Measurements from ENCODE around the gene VPS33B. TPM values are rescaled to one million over a fixed set of nuclear protein-coding genes. Genes with fewer than 3 reads are reported as not detected.

The VPS33B gene
- total and polyA plus RNA-seq, 4 donors = 1.3 to 8.9 (median 4.5) TPM

GRCh38 chr15:90949979-90950675 lies 72.3 kb downstream of the VPS33B start:
- Histone ChIP-seq H3K4me1 (ENCODE audit: control insufficient read depth in 4 of 4, insufficient read depth in 4 of 4, low read length in 3 of 4) (peaks cover 0 to 4% (median 2%) of the 10 kb centered on the region in 4 donors), H3K27me3 (ENCODE audit: control insufficient read depth in 4 of 4, insufficient read depth in 4 of 4, low read length in 3 of 4) (no peaks in the 10 kb centered on the region), H3K36me3 (ENCODE audit: control insufficient read depth in 4 of 4, insufficient read depth in 3 of 4, low read depth in 1 of 4, low read length in 3 of 4) (peaks cover 17 to 68% (median 25%) of the 10 kb centered on the region in 4 donors), H3K9me3 (ENCODE audit: control insufficient read depth in 4 of 4, low read length in 3 of 4) (no peaks in the 10 kb centered on the region), H3K4me3 (ENCODE audit: low read depth in 1 of 3, low read length in 3 of 3) (no peak overlapping the region), H3K9ac (ENCODE audit: low read depth in 1 of 2, low read length in 2 of 2) (no peak overlapping the region), H3K27ac (ENCODE audit: low read depth in 1 of 2, low read length in 2 of 2) (no peak overlapping the region)
- no peak for TF ChIP-seq GABPA (IDR thresholded peaks at IDR 0.05 in 1 of 2, conservative IDR thresholded peaks at IDR 0.05 in 1 of 2)
- no peak for TF ChIP-seq YY1 (IDR thresholded peaks at IDR 0.05)
- no peak for TF ChIP-seq HNF4A (conservative IDR thresholded peaks at IDR 0.05)
- TF ChIP-seq MAX (IDR thresholded peaks at IDR 0.05) = no peak
- TF ChIP-seq EGR1 (IDR thresholded peaks at IDR 0.05; ENCODE audit: low read depth in 2 of 2) = no peak
- no peak for DNase-seq (ENCODE audit: low spot score)
- 96% methylated on average over 23 of the region's 23 CpGs for WGBS

Small RNAs within 50 kb of the gene (small RNA-seq; reads per million reads assigned to genes)
- not detected for gene RF00019

Other genes starting within 250 kb of the VPS33B start
- gene FURIN, start 154.0 kb downstream of the VPS33B start, total RNA-seq = 100 to 1,000 TPM; 124 to 204 TPM
- gene FURIN, start 154.0 kb downstream of the VPS33B start, polyA plus RNA-seq = 100 to 1,000 TPM; 102 to 258 TPM
- 10 to 100 TPM; 42.8 to 43.1 TPM for gene FES, start 138.1 kb downstream of the VPS33B start, total RNA-seq
- gene FES, start 138.1 kb downstream of the VPS33B start, polyA plus RNA-seq = 10 to 100 TPM; 12.1 to 14.7 TPM
- 100 to 1,000 TPM in 1 of 2 donors, 10 to 100 TPM in 1; 73.9 to 111 TPM for gene MAN2A2, start 119.3 kb downstream of the VPS33B start, total RNA-seq
- gene MAN2A2, start 119.3 kb downstream of the VPS33B start, polyA plus RNA-seq = 10 to 100 TPM; 17.3 to 27.8 TPM
- 10 to 100 TPM; 12.5 to 15.3 TPM for gene HDDC3, start 90.0 kb downstream of the VPS33B start, total RNA-seq
- 10 to 100 TPM; 12.9 to 15.4 TPM for gene HDDC3, start 90.0 kb downstream of the VPS33B start, polyA plus RNA-seq
- 10 to 100 TPM; 30.4 to 31.2 TPM for gene UNC45A, start 87.3 kb downstream of the VPS33B start, total RNA-seq
- 10 to 100 TPM; 13.9 to 19.5 TPM for gene UNC45A, start 87.3 kb downstream of the VPS33B start, polyA plus RNA-seq
- 10 to 100 TPM in 1 of 2 donors, 1 to 10 TPM in 1; 4.1 to 13.3 TPM for gene RCCD1, start 67.7 kb downstream of the VPS33B start, total RNA-seq
- 1 to 10 TPM; 3.6 to 4.6 TPM for gene RCCD1, start 67.7 kb downstream of the VPS33B start, polyA plus RNA-seq
- gene PRC1, start 28.1 kb downstream of the VPS33B start, total RNA-seq = 100 to 1,000 TPM in 1 of 2 donors, 1 to 10 TPM in 1; 2.2 to 128 TPM
- 1 to 10 TPM; 2.1 to 9.1 TPM for gene PRC1, start 28.1 kb downstream of the VPS33B start, polyA plus RNA-seq
- gene SV2B, start 77.7 kb upstream of the VPS33B start, total RNA-seq = under 1 TPM; 0.08 to 0.09 TPM
- gene SV2B, start 77.7 kb upstream of the VPS33B start, polyA plus RNA-seq = under 1 TPM in 1 of 2 donors, not detected in 1; 0.16 TPM